Endothelial cell of umbilical vein (primary cell): ENCODE results near the gene SELENOO. TPM values are rescaled to one million over a fixed set of nuclear protein-coding genes. Genes with fewer than 3 reads are reported as not detected.

Experiments used
- BruUV-seq: library from RNA; stranded (reverse); fragments of 400-500 nt; replicated peaks from 2 replicates; lab custom pipeline; 2021; lab: Mats Ljungman, UMichigan
- CTCF ChIA-PET: fragments of 300-600, 350-600 bp; sonication (Branson Sonifier 250); formaldehyde crosslinking; loops from one replicate; lab custom pipeline; 2021; ENCODE audit warnings: antibody characterized with exemption, inconsistent platforms; lab: Charles Lee
- POLR2A ChIA-PET: fragments of 300-600, 350-600 bp; sonication (Branson Sonifier 250); formaldehyde crosslinking; loops from one replicate; lab custom pipeline; 2021; ENCODE audit warnings: antibody characterized with exemption, inconsistent platforms; lab: Charles Lee
- DNase-seq: peaks from one replicate; pipeline ENCODE4 v3.0.0-alpha.2; 2011; ENCODE audit warnings: low read depth, low spot score
- FAIRE-seq: peaks from 2 replicates; lab custom pipeline; 2011; peaks lifted over from hg19 to GRCh38; lab: Jason Lieb, UNC
- H2AFZ ChIP-seq: 2 replicates; pipeline ENCODE4 v1.6.0; 2012; ENCODE audit warnings: low read depth, low read length, control low read depth, inconsistent platforms
- H3K27ac ChIP-seq: 2 replicates; pipeline ENCODE4 v1.5.1; 2011; ENCODE audit warnings: low read depth, mild to moderate bottlenecking, control low read depth, low read length, moderate library complexity; ENCODE audit not compliant: insufficient read depth
- H3K27me3 ChIP-seq, 2 experiments: 2 replicates each; pipeline versions ENCODE4 v1.6.0 to v1.6.1; 2011; ENCODE audit warnings: low read length in 2 of 2, mixed read lengths in 1 of 2; ENCODE audit not compliant: control insufficient read depth in 2 of 2, insufficient read depth in 2 of 2
- H3K36me3 ChIP-seq, 2 experiments: 2 replicates in 1 of 2; 3 replicates in 1 of 2; pipeline ENCODE4 v1.5.1; 2011; ENCODE audit warnings: low read length in 2 of 2, mild to moderate bottlenecking in 1 of 2, moderate library complexity in 1 of 2; ENCODE audit not compliant: control insufficient read depth in 2 of 2, insufficient read depth in 2 of 2; ENCODE audit errors: extremely low read depth in 1 of 2
- H3K4me1 ChIP-seq: 3 replicates; pipeline ENCODE4 v1.5.1; 2011; ENCODE audit warnings: mild to moderate bottlenecking, low read length; ENCODE audit not compliant: control insufficient read depth, insufficient read depth; ENCODE audit errors: extremely low read depth
- H3K4me2 ChIP-seq: 2 replicates; pipeline ENCODE4 v1.6.1; 2011; ENCODE audit warnings: low read length, control low read depth, mixed read lengths; ENCODE audit not compliant: insufficient read depth
- H3K4me3 ChIP-seq, 3 experiments: fragments of 200-600 bp in 1 of 3; sonication (generic), shearing (Covaris generic) in 1 of 3; replicated peaks in 1 of 3; 2 replicates each; pipeline ENCODE4 v1.5.1; 2011 to 2016; ENCODE audit warnings: control low read depth in 3 of 3, low read length in 3 of 3, mild to moderate bottlenecking in 2 of 3, inconsistent platforms in 1 of 3, low read depth in 1 of 3, moderate library complexity in 1 of 3; ENCODE audit not compliant: insufficient read depth in 1 of 3
- H3K79me2 ChIP-seq: 2 replicates; pipeline ENCODE4 v1.6.0; 2012; ENCODE audit warnings: low read length, inconsistent platforms; ENCODE audit not compliant: control insufficient read depth, insufficient read depth
- H3K9ac ChIP-seq: replicated peaks from 2 replicates; pipeline ENCODE3; 2011; ENCODE audit warnings: low read length, control low read depth; ENCODE audit not compliant: insufficient read depth; ENCODE audit errors: extremely low read depth
- H3K9me1 ChIP-seq: replicated peaks from 3 replicates; pipeline ENCODE4 v1.6.0; 2011; ENCODE audit warnings: mild to moderate bottlenecking, low read length; ENCODE audit not compliant: control insufficient read depth, insufficient read depth; ENCODE audit errors: extremely low read depth
- H3K9me3 ChIP-seq: replicated peaks from 2 replicates; pipeline ENCODE4 v1.5.1; 2012; ENCODE audit warnings: low read length, inconsistent platforms; ENCODE audit not compliant: control insufficient read depth, insufficient read depth
- H4K20me1 ChIP-seq: replicated peaks from 2 replicates; pipeline ENCODE3; 2011; ENCODE audit warnings: mild to moderate bottlenecking, low read length; ENCODE audit not compliant: control insufficient read depth, insufficient read depth; ENCODE audit errors: extremely low read depth
- EZH2 ChIP-seq: IDR thresholded peaks from 2 replicates; pipeline ENCODE4 v1.6.1; 2012; ENCODE audit warnings: borderline replicate concordance, low read depth, mild to moderate bottlenecking, moderate library complexity, low read length, inconsistent platforms; ENCODE audit not compliant: severe bottlenecking
- FOS ChIP-seq: IDR thresholded peaks from 2 replicates; pipeline ENCODE4 v1.6.1; 2011; ENCODE audit warnings: mild to moderate bottlenecking, low read length, moderate library complexity, borderline replicate concordance; ENCODE audit not compliant: insufficient read depth
- GATA2 ChIP-seq: IDR thresholded peaks from 2 replicates; pipeline ENCODE4 v1.7.0; 2011; ENCODE audit warnings: low read depth, mild to moderate bottlenecking, moderate library complexity, mixed read lengths, low read length; ENCODE audit not compliant: insufficient read length, insufficient read depth
- JUN ChIP-seq: IDR thresholded peaks from 2 replicates; pipeline ENCODE4 v1.6.1; 2011; ENCODE audit warnings: borderline replicate concordance, low read depth; ENCODE audit not compliant: insufficient read length, insufficient read depth
- MYC ChIP-seq: IDR thresholded peaks from one replicate; pipeline ENCODE4 v1.6.1; 2011; ENCODE audit warnings: mild to moderate bottlenecking, low read depth, low read length
- POLR2A ChIP-seq: IDR thresholded peaks from 2 replicates; pipeline ENCODE4 v1.6.1; 2012; ENCODE audit warnings: low read depth, mild to moderate bottlenecking, control low read depth, low read length
- POLR2AphosphoS5 ChIP-seq: IDR thresholded peaks from 2 replicates; pipeline ENCODE4 v1.6.1; 2012; ENCODE audit warnings: low read depth, mild to moderate bottlenecking, control low read depth, low read length, moderate library complexity; ENCODE audit not compliant: insufficient read depth
- dilution Hi-C: fragments of 300-500 bp; cut with MboI; formaldehyde crosslinking; loops from one replicate; pipeline ENCODE4 v1.15.0; 2019; ENCODE audit warnings: low sequenced_read_pairs; ENCODE audit not compliant: extremely low pct_ligation_motif_present
- intact Hi-C: fragments of 100-400 bp; cut with micrococcal nuclease; formaldehyde crosslinking; loops from one replicate; pipeline ENCODE4 v1.10.0; 2022
- polyA plus RNA-seq, 4 experiments: library from polyadenylated mRNA; depleted of rRNA in 3 of 4; stranded (reverse) in 3 of 4; unstranded in 1 of 4; fragments of >200 nt; gene quantifications; 2 replicates each; pipeline versions ENCODE4 v1.2.1 to v1.2.3, GENCODE V29; 2011 to 2012; ENCODE audit warnings: missing spikeins in 1 of 4
- total RNA-seq: library from RNA; stranded (reverse); gene quantifications from 2 replicates; pipeline ENCODE4 v1.2.3, GENCODE V29; 2021
- TF ChIP-seq, protein P1 (sequence below): IDR thresholded peaks from 2 replicates; pipeline ENCODE4 v1.6.1; 2011; ENCODE audit not compliant: insufficient read depth, insufficient read length
- TF ChIP-seq, protein P2 (sequence below), 2 donors: IDR thresholded peaks; 1 replicate in 1 of 2; 2 replicates in 1 of 2; pipeline ENCODE4 v1.5.1; 2011; ENCODE audit warnings: low read length in 2 of 2, mild to moderate bottlenecking in 2 of 2, moderate library complexity in 2 of 2, control low read depth in 1 of 2, inconsistent platforms in 1 of 2, low read depth in 1 of 2; ENCODE audit not compliant: insufficient read depth in 1 of 2; ENCODE audit errors: extremely low read depth in 1 of 2

Gene SELENOO
- total and polyA plus RNA-seq, 2 donors (not counting 3 experiments of a cell fraction or from before 2014, with no cell fraction given) = 24.1 to 37.5 TPM

DNA sequence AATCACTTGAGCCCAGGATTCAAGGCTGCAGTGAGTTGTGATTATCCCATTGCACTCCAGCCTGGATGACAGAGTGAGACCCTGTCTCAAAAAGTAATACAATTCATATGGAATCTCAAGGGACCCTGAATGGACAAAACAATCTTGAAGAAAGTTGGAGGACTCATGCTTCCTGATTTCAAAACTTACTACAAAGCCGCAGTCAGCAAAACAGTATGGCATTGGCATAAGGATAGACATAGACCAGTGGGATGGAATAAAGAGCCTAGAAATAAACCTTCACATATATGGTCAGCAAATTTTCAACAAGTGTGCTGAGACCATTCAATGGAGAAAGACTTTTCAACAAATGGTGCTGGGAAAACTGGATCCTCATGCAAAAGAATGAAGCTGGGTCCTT, 2.5 kb downstream of the SELENOO start:
- TF ChIP-seq FOS = no peak
- no peak for TF ChIP-seq GATA2
- no peak for TF ChIP-seq POLR2AphosphoS5
- TF ChIP-seq EZH2 = no peak
- TF ChIP-seq, protein P1, sequence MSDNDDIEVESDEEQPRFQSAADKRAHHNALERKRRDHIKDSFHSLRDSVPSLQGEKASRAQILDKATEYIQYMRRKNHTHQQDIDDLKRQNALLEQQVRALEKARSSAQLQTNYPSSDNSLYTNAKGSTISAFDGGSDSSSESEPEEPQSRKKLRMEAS = no peak
- no peak for TF ChIP-seq JUN
- TF ChIP-seq POLR2A = no peak
- TF ChIP-seq, protein P2, sequence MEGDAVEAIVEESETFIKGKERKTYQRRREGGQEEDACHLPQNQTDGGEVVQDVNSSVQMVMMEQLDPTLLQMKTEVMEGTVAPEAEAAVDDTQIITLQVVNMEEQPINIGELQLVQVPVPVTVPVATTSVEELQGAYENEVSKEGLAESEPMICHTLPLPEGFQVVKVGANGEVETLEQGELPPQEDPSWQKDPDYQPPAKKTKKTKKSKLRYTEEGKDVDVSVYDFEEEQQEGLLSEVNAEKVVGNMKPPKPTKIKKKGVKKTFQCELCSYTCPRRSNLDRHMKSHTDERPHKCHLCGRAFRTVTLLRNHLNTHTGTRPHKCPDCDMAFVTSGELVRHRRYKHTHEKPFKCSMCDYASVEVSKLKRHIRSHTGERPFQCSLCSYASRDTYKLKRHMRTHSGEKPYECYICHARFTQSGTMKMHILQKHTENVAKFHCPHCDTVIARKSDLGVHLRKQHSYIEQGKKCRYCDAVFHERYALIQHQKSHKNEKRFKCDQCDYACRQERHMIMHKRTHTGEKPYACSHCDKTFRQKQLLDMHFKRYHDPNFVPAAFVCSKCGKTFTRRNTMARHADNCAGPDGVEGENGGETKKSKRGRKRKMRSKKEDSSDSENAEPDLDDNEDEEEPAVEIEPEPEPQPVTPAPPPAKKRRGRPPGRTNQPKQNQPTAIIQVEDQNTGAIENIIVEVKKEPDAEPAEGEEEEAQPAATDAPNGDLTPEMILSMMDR (IDR thresholded peaks at IDR 0.05; ENCODE audit: extremely low read depth in 1 of 2, insufficient read depth in 1 of 2, low read depth in 1 of 2, low read length in 2 of 2) = no peak
- TF ChIP-seq MYC = no peak
- Histone ChIP-seq H3K9me3 (no peaks in the 10 kb centered on the region), H2AFZ (no peak overlapping the region), H3K36me3 (peaks cover 2% of the 10 kb centered on the region in 2 experiments), H3K9me1 (no peaks in the 10 kb centered on the region), H3K79me2 (peaks cover 26% of the 10 kb centered on the region), H3K4me2 (no peak overlapping the region), H3K4me1 (peaks cover 31% of the 10 kb centered on the region), H3K27ac (no peak overlapping the region), H3K9ac (no peak overlapping the region), H3K4me3 (no peak overlapping the region), H3K27me3 (no peaks in the 10 kb centered on the region), H4K20me1 (no peaks in the 10 kb centered on the region)
- FAIRE-seq = no peak
- no TSS peak for BruUV-seq
- dilution Hi-C loops = no loop called here
- DNase-seq = no peak
- intact Hi-C loops = loop anchor here (10.0 kb wide), 1 partner anchor 228 kb away; no protein-coding TSS in a partner anchor
- CTCF ChIA-PET = no interaction called here
- POLR2A ChIA-PET = no interaction called here
